Limb (tissue), 2 donors: ENCODE measurements around the gene FAM234A.
"Not testable (repeated sequence)": the region's sequence is repeated elsewhere in the genome, so short reads cannot be mapped to it uniquely, and the experiment has no call there.

ENCODE experiments used
- DNase-seq, 2 donors: peaks; one replicate each; pipeline ENCODE4 v3.0.0-alpha.2; 2016; ENCODE audit errors: extremely low spot score in 2 of 2

The FAM234A gene

DNA sequence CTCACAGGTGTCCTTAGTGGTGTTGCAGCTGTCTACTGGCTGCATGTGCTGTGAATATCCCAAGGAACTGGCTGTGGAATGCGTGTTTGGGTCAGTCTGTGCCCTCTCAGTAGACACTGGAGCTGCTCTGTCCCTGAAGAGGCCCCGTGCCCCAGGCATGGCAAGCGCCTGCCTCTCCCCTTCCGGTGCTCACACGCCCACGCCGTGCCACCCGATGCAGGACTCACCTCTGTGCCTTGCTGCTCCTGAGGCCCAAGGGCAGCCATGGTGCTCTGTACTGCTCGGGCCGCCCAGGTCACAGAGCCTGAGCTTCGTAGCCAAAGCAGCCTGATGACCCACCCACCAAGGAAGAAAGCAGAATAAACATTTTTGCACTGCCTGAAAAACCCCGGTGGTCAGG, 31.1 kb downstream of the FAM234A start:
- no peak for DNase-seq

DNA sequence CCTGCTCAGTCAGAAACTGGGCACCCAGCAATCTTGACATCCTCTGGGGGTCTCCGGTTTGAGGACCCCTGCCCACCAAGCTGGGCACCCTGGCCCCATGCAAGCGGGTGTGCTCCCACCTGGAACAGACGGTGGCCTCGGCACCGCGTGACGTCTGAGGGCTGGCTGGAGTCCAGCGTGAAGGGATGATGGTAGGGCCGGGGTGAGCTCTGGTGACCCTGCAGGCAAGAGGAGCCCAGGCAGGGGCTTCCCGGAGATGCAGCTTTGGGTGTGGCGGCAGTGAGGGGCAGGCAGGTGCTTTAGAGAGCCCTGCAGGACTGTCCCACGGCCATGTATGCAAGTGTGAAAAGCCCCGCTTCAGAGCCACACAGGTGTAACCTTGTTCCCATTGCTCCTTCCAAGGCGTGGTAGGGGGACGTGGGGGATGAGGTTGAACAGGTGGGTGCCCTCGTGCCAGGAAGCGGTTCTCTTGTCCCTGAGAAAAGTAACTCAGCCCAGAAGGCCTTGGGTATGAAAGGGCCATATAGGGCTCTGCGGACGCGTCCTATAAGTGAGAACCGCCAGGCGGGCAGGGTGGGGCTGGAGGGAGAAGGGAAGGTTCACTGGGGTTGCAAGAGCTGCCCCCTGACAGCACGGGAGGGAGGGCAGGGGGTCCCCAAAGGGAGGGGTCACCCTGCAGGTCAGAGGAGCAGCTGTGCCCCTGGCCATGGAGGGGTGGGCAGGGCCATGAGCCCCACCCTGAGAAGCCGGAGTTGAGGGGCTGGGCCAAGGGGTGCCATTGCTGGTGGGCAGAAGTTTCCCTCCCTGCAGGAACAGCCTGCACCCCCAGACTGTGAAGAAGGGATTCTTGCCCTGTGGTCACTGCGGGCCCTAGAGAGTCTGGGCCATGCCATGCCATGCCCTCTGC, 31.9 kb downstream of the FAM234A start:
- DNase-seq: no peak

DNA sequence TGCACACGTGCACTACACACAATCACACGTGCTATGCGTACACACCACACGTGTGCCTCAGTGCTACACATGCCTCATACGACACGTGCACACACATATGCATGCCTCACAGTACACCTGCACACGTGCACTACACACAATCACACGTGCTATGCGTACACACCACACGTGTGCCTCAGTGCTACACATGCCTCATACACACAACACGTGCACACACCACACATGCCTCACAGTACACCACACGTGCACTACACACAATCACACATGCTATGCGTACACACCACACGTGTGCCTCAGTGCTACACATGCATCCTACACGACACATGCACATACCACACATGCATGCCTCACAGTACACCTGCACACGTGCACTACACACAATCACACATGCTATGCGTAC, 32.9 kb downstream of the FAM234A start:
- not testable (repeated sequence) for DNase-seq

DNA sequence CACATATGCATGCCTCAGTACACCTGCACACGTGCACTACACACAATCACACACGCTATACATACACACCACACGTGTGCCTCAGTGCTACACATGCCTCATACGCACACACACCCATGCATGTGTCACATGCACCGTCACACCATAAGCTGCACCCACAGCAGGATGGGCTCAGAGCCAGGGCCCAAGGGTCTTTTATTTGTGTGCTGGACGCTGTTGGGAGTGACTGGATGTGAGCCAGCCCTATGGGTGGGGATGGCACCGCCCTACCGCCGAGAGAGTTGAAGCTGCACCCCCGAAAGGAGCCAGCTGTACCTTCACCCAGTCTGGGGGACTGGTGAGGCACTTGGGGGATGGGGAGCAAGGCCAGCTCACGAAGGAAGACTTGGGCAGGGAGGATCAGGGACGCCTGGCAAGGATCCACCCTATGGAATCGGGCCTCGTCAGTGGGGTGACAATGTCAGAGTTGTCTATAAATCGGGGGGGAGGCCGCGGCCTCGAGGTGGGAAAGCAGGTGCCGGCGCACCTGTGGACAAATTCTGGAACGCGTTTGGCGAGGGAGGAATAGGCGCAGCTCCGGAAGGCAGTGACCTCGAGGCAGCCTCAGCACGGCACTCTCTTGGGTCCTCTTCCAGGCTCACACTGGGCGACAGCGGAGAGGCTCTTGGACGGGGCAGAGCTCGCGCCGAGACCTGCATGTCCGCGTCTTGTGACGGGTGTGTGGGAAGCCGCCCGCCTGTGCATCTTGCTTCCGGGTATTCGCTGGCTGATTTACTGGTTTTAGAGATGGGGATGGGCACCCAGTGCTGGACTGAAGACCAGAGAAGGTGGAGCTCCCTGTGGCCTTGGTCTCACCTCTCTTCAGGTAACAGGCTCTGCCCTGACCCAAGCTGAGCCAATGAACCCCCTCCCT, 33.8 kb downstream of the FAM234A start:
- DNase-seq: no peak

DNA sequence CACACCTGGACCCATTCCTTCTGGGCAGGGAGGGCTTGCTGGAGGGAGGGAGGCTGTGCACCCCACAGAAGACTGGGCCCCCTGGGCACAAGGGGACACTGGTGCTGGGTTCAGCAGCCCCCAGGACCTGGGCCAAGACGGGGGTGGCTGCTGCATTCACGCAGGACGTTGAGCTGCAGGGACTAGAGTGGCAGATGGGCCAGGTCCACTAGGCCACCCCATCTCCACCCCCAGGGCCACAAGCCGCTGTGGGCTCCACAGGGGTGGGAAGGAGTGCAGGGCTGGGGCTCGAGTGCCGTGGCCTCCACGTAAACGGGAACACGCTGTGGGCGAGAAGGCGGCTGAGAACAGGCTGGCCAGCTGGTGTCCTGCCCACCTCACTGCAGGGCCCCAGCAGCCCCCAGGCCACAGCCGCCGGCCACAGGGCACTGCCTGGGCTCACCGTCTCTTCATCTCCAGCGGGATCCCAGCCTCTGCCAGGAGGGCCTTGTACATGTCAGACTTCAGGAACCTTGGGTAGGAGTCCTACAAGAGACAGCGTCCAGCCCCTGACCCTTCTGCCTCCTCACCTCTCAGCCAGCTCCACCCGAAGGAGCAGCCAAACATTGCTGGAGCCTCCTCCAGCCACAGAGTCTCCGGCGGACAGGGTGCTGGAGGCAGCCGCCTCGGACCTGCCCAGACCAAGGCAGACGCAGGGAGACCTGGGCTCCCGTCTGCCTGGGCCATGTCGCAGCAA, 34.6 kb downstream of the FAM234A start:
- DNase-seq: no peak

DNA sequence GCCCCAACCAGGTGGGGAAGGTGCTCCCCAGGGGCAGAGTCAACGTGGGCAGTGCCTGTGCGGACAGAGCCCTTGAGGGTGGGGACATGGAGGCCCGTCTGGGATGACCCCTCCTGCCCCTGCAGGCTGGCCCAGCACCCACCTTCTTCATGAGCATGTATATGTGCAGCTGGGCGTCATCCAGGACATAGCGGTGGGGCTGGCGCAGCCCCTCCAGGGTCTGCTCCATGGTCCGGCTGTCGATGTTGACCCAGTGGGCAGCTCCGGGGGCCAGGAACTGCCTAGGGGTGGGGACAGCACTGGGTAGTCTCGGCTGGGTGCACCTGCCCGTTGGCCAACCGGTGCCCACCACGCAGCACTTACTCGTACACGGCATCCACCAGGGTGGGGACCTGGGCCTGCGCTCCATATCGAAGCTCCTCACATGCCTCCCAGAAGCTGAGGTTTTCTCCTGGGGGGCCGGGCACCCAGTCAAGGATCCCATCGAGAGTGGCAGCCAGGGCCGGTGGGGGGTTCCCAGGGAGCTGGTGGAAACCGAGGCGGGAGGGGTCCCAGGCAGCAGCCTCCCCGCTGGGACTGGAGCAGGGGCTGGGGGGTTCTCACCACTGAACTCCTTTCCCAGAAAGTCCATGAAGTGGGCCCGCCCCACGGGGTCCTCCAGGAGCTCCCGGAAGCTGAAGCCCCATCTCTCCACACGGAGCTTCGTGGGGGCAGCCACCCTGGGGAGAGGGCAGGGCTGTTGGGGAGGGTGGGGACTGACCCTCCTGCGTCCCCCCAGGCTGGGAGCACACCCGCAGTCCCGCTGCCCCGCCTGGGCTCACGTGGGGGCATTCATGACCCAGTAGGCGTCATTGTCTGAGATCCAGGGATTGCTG, 36.0 kb downstream of the FAM234A start:
- no peak for DNase-seq

DNA sequence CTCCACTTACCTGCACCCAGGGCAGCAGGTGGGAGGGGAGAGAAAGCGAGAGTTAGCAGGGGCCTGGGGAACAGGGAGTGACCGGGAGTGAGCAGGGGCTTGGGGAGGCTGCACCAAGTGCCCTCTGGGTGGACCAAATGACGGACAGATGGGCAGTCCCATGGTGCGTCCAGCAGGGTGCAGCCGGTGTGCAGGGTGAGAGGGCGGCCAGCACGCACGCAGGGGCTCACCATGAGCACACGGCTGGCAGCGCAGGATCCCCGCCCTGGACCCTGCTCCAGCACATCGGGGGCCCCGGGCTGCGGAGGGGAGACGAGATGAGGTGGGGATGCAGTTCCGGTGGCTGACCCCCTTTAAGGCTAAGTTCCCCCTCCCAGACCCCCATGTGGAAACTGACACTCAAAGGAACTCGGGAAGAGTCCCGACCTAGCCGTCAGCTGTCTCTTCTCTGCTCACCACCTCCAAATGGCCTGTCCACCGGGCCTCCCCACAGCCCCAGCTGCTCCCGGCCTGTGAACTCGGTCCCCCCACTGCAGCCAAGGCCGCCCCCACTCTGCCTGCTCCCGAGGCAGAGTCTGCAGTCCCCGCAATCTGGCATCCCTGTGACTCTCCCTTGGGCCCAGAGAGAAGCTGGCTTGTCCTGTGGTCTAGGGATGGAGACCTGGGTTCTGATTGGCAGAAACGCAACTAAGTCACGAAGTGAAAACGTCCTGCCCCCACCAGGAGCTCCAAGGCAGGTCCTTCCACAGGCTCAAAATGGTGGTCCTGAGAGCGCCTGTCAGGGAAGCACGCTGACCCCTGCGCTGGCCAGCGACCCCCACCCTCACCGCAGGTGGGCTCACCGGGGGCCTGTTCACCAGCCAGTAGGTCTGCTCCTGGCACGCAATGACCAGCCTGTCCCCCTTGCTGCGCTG, 38.3 kb downstream of the FAM234A start:
- no peak for DNase-seq

DNA sequence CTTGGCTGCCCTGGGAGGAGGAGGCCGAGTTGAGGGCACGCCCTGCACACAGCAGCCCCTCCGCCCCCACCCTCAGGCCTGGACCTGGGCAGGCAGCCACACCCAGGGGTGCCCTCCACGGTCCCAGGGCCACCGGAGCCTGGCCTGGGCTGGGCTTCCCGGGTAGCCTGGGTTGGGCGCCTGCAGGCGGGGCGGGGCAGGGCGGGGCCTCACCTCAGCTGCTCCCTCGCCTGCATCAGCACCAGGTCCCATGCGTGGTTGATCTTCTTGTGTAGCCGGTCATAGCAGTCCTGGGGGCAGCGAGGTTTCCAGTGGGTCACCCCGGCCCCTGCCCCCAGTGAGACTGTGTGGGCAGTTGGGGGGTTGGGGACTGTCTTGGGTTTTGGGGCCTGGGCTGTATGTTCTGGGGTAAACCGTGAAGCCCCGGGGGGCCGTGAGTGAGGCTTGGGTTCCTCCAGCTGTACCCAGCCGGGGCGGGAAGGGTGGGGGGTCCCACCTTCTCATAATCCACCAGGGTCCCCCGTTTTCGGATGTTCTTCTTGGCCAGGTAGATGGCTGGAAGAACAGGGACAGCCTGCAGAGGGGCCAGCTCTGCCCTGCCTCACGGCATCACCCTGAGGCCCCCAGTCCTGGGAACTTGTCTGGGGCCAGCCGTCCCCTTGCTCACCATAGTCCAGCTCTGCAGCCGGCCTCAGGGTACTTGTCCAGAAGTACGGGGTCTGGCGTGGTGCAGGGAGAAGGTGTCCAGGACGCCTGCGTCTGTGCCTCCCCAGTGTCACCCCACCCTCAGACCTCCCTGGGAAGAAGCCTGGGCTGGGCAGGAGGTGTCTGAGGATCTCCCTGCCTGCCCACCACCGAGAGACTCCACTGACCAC, 39.2 kb downstream of the FAM234A start:
- DNase-seq: no peak

DNA sequence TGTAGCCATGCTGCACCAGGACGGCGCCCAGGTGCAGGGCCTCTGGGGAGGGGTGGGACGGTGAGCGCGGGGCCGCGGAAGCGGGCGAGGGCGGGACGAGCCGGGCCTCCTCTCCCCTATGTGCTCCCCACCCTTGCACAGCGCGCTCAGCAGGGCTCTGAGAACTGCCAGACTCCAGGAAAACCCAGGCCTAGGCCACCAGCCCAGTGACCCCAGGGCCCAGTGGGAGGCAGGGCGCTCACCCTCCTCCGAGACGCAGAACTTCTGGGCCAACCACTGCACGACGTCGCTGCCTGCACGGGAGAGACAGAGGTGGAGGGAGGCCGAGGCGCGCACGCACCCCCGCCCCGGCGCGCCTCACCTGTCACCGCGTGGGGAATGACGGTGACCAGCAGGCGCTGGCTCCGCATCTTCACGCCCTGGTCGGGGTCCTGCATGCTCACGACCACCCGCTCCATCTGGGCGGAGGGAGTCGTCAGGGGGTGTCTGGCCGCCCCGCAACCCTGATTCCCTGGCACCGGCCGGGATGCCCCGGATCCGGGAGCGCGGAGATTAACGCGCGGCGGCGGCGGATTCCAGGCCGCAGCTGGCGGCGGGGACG, 40.5 kb downstream of the FAM234A start:
- peak in 1 of 2 donors; percentile 56 for DNase-seq

DNA sequence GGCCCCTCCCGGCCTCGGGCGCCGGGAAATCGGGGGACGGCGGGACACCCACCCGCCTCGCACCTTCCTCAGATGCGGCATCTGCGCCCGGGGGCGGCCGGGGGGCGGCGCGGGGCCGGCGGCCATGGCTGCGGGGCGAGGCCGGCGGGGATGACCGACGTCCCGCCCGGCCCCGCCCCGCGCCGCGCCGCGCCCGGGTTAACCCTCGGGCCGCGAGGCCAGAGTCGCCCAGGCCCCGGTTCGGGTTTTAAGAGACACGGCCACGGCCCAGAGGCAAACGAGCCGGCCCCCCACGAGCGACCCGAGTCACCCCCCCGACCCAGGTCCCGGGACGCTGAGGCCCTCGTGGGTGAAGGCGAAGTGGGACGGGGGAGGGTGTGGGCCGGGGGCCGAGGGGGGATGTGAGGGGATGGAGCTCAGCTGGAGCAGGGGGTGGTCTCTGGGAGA, 41.2 kb downstream of the FAM234A start, which contains the start of gene RGS11:
Gene RGS11 (minus strand): TSS at position 159 of the 447 bp plus-strand sequence. CDS start 33 bp downstream, at position 126.
- DNase-seq: no peak

DNA sequence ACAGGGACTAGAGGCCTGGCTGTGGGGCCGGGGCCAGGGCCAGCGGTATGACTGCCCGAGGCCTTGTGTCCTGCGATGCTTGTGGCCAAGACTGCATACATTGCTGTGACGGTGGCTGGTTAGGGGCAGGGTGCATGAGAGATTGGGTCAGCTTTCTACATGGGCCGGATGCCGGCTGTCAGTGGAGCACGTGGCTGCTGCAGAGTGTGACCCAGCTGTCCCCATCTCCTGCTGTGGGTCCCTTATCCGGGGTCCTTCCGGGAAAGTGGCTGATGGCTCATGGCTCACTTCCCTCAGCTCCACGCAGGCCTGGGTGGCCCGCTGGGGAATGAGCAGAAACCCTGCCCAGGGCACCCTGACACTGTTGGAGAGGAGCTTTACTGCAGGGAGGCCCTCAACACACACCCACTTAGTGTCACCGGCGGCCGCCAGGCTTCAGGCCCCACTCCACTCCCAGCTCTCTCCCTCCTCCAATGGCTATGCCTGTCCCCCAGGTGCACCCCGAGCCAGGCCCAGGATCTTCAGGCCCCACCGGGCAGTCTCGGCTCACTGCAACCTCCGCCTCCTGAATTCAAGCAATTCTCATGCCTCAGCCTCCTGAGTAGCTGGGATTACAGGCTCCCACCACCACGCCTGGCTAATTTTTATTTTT, 41.9 kb downstream of the FAM234A start:
- no peak for DNase-seq

DNA sequence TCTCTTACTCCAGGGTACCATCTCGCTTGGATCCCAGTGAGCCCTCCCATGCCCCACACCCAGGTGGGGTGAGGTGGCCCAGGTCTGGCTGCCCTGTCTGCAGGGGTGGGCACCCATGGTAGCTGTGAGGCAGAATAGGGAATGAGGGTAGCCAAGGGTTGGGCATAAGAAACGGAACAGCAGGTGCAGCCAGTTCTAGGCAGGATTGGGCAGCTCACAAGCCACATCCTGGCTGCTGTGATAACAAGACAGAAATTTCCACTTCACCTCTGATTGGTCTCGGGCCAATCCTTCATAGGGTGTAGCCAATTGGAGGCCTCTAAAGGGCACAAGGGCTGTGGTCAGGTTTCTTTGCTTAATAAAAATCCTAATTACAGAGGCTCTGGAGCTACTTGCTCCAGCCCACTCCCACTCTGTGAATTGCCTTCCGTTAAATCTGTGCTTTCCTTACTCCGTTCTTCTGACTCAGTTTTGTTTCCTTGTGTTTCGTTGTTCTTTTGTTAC, 44.3 kb downstream of the FAM234A start:
- DNase-seq: no peak

DNA sequence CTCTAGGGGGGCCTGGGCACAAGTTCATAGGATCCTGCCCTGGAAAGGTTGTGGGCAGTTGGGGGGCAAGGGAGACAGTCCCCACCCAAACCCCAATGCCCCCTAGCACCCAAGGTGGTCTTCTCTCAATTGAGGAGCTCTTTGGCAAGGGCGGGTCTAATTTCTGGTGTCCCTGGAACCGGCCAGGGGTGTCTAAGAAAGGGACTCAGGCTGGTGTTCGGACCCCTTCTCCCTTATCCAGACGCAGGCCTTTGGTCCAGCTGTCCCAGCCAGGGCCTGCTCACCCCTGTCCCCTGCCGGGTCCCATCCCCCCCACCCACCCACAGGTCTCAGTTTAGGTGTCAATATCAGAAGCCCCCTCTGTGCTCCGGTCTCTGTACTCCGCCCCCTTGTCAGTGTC, 44.9 kb downstream of the FAM234A start:
- DNase-seq: no peak

DNA sequence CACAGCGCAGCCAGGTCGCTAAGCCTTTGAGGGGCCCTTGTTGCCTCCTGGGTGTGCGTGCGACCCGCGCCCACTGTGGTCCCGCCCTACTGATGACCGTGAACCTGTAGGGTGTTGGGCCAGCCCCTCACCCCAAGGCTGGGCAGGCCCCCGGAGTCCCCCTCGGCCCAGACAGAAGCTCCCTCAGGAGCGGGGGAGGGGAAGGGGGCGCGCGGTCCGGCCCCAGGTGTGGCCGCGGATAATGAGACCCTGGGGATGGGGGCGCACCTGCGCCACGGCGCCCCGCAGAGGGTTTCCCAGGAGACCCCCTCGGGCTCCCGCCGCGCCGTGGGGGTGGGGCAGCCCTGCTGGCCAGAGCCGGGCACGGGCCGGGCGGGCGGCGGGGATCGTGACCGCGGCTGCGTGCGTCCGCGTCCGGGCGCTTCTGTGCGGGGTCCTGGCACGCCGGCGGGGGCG, 45.4 kb downstream of the FAM234A start:
- no peak for DNase-seq

DNA sequence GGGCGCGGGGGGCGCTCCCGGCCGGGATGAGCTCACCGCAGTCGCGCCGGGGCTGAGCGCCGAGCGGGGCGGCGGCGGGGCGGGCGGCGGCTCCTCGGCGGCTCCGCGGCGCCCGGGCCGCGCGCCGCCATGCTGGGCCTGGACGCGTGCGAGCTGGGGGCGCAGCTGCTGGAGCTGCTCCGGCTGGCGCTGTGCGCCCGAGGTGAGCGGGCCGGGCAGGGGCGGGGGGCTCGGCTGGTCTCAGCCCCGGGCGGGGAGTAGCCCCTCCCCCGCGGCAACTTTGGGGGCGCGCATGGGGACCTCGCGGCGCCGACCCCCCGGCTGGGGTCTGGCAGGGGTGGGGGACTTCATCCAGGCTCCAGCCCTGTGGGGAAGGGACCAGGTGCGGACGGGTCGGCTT, 45.9 kb downstream of the FAM234A start, which contains the start of gene ARHGDIG:
Gene ARHGDIG (plus strand): TSS at position 40 of the 400 bp plus-strand sequence. CDS start 90 bp downstream, at position 130.
- peak in 1 of 2 donors; percentile 59 for DNase-seq

DNA sequence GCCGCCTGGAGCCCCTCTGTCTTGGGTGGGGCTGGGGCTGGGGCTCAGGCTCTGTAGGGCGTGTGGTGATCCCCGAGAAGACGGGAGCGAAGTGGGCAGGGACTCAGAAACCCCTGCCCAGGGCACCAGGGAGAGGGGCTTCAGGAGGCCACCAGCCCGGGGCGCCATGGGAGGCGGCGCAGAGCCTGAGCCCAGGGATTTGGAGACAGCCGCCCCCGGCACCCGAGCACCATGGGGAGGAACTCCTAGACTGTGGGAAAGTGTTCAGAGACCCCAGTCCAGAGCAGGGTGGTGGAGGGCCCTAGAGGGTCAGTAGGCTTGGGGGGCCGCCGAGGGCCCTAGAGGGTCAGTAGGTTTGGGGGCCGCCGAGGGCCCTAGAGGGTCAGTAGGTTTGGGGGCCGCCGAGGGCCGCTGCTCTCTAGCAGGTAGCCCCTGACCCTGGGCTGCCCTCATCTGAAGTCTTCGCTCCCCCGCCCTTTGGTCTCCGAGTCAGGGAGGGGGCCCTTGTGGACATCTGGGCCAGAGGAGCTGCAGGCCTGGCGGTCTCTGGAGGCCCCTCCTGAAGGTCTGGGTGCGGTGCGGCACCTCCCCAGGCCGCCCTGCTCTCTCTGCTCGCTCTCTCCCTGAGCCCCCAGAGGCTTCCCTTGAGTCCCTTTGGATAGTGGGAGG, 46.5 kb downstream of the FAM234A start:
- DNase-seq: no peak
